HTERT RPE-1 (cell line): Measurements from ENCODE around the gene KLK8.

Experiments used
- in situ Hi-C: fragments of 300-500 bp; cut with MboI; formaldehyde crosslinking; loops from 4 replicates; pipeline ENCODE4 v1.14.3; 2020; ENCODE audit warnings: low sequenced_read_pairs

KLK8 gene

GRCh38 chr19:51018745-51019543 is 17.5 kb upstream of the KLK8 start:
- in situ Hi-C loops: no loop called here

- in situ Hi-C loops: no loop called here
These were observed 15.6 kb upstream of the KLK8 start for GRCh38 chr19:51016798-51017683.

- in situ Hi-C loops: no loop called here
These were observed 14.4 kb upstream of the KLK8 start for GRCh38 chr19:51015691-51016267.

GRCh38 chr19:51014242-51014641 is 12.8 kb upstream of the KLK8 start:
- in situ Hi-C loops: no loop called here

GRCh38 chr19:51012661-51013190 is 11.3 kb upstream of the KLK8 start:
- in situ Hi-C loops: no loop called here

GRCh38 chr19:51010066-51010795 is 8.8 kb upstream of the KLK8 start:
- in situ Hi-C loops: no loop called here

- in situ Hi-C loops: no loop called here
These were observed 7.9 kb upstream of the KLK8 start for GRCh38 chr19:51009061-51009891.

GRCh38 chr19:51007488-51007887 is 6.1 kb upstream of the KLK8 start:
- in situ Hi-C loops: no loop called here

GRCh38 chr19:51006406-51006805 is 5.0 kb upstream of the KLK8 start:
- in situ Hi-C loops: no loop called here

GRCh38 chr19:51005248-51005647 is 3.8 kb upstream of the KLK8 start:
- in situ Hi-C loops: no loop called here

GRCh38 chr19:51003316-51003715 is 1.9 kb upstream of the KLK8 start:
- in situ Hi-C loops: no loop called here

GRCh38 chr19:51002542-51003311 is 1.3 kb upstream of the KLK8 start:
- in situ Hi-C loops: no loop called here

GRCh38 chr19:51002089-51002532 is 707 bp upstream of the KLK8 start:
- in situ Hi-C loops: no loop called here

- in situ Hi-C loops: no loop called here
These were observed 423 bp downstream of the KLK8 start for GRCh38 chr19:51000981-51001380.

- in situ Hi-C loops: no loop called here
These were observed 978 bp downstream of the KLK8 start for GRCh38 chr19:51000426-51000825.

- in situ Hi-C loops: no loop called here
These were observed 2.7 kb downstream of the KLK8 start for GRCh38 chr19:50998686-50999085.

GRCh38 chr19:50998061-50998460 is 3.3 kb downstream of the KLK8 start:
- in situ Hi-C loops: no loop called here

GRCh38 chr19:50994129-50994528 is 7.3 kb downstream of the KLK8 start:
- in situ Hi-C loops: no loop called here

- in situ Hi-C loops: no loop called here
These were observed 8.8 kb downstream of the KLK8 start for GRCh38 chr19:50992666-50993035.
